Ishikawa (cell line): Measurements from ENCODE around the gene ADM5.

ENCODE experiments used
- CEBPB ChIP-seq: IDR thresholded peaks from 2 replicates; pipeline ENCODE4 v1.6.1; 2012
- CREB1 ChIP-seq: IDR thresholded peaks from 2 replicates; pipeline ENCODE4 v1.6.1; 2012; ENCODE audit warnings: low read depth
- EGR1 ChIP-seq: IDR thresholded peaks from 2 replicates; pipeline ENCODE4 v1.6.1; 2012
- EP300 ChIP-seq: IDR thresholded peaks from 2 replicates; pipeline ENCODE4 v1.6.1; 2012; ENCODE audit warnings: borderline replicate concordance
- FOXM1 ChIP-seq: IDR thresholded peaks from 2 replicates; pipeline ENCODE4 v1.6.1; 2012; ENCODE audit warnings: low read depth, borderline replicate concordance
- MAX ChIP-seq: IDR thresholded peaks from 2 replicates; pipeline ENCODE4 v1.6.1; 2012
- NFIC ChIP-seq: IDR thresholded peaks from 2 replicates; pipeline ENCODE4 v1.6.1; 2012
- TEAD4 ChIP-seq: IDR thresholded peaks from 2 replicates; pipeline ENCODE4 v1.6.1; 2012
- YY1 ChIP-seq: IDR thresholded peaks from 2 replicates; pipeline ENCODE4 v1.6.1; 2012; ENCODE audit warnings: low read depth
- ZBTB7A ChIP-seq: IDR thresholded peaks from 2 replicates; pipeline ENCODE4 v1.6.1; 2012; ENCODE audit warnings: low read depth

- TF ChIP-seq ZBTB7A, result no peak
- TF ChIP-seq EP300, result no peak
- TF ChIP-seq NFIC, result no peak
- TF ChIP-seq TEAD4, result no peak
- no peak for TF ChIP-seq EGR1
- no peak for TF ChIP-seq FOXM1
- no peak for TF ChIP-seq CREB1
- TF ChIP-seq YY1, result no peak
- TF ChIP-seq MAX, result no peak
- no peak for TF ChIP-seq CEBPB
Observed at GRCh38 chr19:49700563-49700962, 11.2 kb downstream of the ADM5 start.
